Large intestine (tissue), 3 donors: ENCODE measurements around the gene RLF. TPM values are rescaled to one million over a fixed set of nuclear protein-coding genes. Genes with fewer than 3 reads are reported as not detected.

Experiments
- DNase-seq, 2 donors: peaks; one replicate each; pipeline versions ENCODE4 v3.0.0 to v3.0.0-alpha.2; 2013
- H3K27ac ChIP-seq: one replicate; pipeline ENCODE4 v1.5.1; 2013; ENCODE audit warnings: low read length
- H3K27me3 ChIP-seq: 2 replicates; pipeline ENCODE4 v1.6.1; 2013; ENCODE audit warnings: low read length; ENCODE audit not compliant: control insufficient read depth, insufficient read depth
- H3K36me3 ChIP-seq: 2 replicates; pipeline ENCODE4 v1.6.1; 2013; ENCODE audit warnings: low read length; ENCODE audit not compliant: control insufficient read depth, insufficient read depth
- H3K4me1 ChIP-seq: one replicate; pipeline ENCODE4 v1.6.1; 2013; ENCODE audit warnings: low read length; ENCODE audit not compliant: control insufficient read depth, insufficient read depth
- H3K4me3 ChIP-seq: one replicate; pipeline ENCODE4 v1.5.1; 2013; ENCODE audit warnings: low read length
- H3K9me3 ChIP-seq: one replicate; pipeline ENCODE4 v1.6.1; 2013; ENCODE audit warnings: mild to moderate bottlenecking, low read depth, low read length, moderate library complexity; ENCODE audit not compliant: control insufficient read depth
- WGBS: methylation state at CpG from one replicate; pipeline ENCODE4 v1.1.5; 2013; ENCODE audit warnings: low lambda C conversion rate; ENCODE audit not compliant: insufficient coverage; 5-methylcytosine and 5-hydroxymethylcytosine counted together
- polyA plus RNA-seq: library from polyadenylated mRNA; unstranded; fragments of 120-200 nt; gene quantifications from one replicate; pipeline ENCODE4 v1.2.1, GENCODE V29; 2013

RLF gene
- polyA plus RNA-seq, 1 donor: 19.0 TPM

DNA sequence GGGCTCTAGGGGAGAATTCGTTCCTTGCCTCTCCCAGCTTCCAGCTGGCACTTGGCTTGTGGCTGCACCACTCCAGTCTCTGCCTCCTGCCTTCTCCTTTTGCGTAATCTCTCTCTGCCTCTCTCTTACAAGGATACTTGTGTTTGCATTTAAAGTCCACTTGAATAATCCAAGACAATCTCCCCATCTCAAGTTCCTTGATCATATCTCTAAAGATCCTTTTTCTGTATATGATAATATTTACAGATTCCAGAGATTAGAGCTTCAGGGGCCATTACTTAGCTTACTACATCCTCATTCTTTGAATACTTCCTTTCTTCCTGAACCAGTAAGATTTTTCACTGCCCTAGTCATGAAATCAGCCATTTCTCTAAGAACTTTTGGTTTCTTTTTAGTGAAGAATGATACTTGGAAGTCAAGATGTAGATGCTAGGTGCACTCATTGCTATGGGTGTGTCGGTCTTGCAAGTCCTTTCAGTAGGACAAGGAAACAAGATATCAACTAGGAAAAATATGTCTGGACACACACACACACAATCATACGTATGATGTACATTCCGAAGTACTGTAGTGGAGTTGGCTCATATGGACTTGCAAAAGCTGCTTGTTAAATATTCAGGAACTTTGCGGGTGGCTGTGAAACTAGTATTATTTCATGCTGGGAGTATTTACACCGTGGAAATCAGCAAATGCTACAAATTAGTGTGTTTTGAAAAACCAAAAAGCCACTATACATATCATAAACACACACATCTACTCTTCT lies 20.8 kb upstream of the RLF start:
- Histone ChIP-seq H3K27me3 (peaks cover 15% of the 10 kb centered on the region), H3K4me1 (no peaks in the 10 kb centered on the region), H3K27ac (no peak overlapping the region), H3K36me3 (no peaks in the 10 kb centered on the region), H3K4me3 (no peak overlapping the region), H3K9me3 (no peaks in the 10 kb centered on the region)
- WGBS: 88% methylated on average over 4 of the region's 7 CpGs
- DNase-seq: no peak

- Histone ChIP-seq H3K36me3 (no peaks in the 10 kb centered on the region), H3K27ac (no peak overlapping the region), H3K4me3 (no peak overlapping the region), H3K27me3 (peaks cover 19% of the 10 kb centered on the region), H3K9me3 (no peaks in the 10 kb centered on the region), H3K4me1 (no peaks in the 10 kb centered on the region)
- WGBS: no CpG with 5 or more reads among the region's 2 CpGs
- no peak for DNase-seq
Observed at GRCh38 chr1:40141878-40142535, 19.2 kb upstream of the RLF start.

DNA sequence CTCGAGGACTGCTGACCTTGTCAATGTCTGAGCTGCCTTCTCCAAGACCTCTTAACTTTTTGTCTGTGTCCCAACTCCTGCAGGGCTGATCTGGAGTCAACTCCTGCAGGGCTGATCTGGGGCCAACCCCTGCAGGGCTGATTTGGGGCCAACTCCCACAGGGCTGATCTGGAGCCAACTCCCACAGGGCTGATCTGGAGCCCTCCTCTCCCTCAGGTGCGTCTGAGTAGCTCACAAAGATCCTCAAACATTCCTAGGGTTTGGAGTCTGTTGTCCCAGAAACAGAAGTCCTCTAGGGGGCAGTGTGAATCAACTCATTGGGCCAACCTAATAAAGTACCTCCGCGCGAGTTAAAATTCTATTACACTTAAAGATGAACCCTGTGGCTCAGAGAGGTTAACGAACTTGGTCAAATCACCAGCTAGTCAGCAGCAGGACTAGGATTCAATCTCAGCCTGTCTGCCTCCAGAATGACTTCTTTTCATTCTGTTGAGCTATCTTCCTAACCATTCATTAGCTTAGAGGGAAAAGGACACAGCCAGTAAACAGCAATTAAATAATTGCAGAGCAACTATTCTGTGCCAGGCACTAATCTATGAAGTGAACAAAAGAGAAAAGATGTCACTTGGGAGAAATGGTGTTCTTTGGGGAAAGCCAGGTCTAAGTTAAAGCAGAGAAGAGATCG lies 17.2 kb upstream of the RLF start:
- H3K27ac ChIP-seq: no peak overlapping the region
- H3K27me3 ChIP-seq: peaks cover 28% of the 10 kb centered on the region
- no peaks in the 10 kb centered on the region for H3K4me1 ChIP-seq
- H3K36me3 ChIP-seq: no peaks in the 10 kb centered on the region
- no peaks in the 10 kb centered on the region for H3K9me3 ChIP-seq
- H3K4me3 ChIP-seq: no peak overlapping the region
- DNase-seq: peak; percentile 34 to 50
- WGBS: 100% methylated on average over 1 of the region's 7 CpGs

GRCh38 chr1:40151457-40152079 lies 9.6 kb upstream of the RLF start:
- Histone ChIP-seq H3K4me1 (no peaks in the 10 kb centered on the region), H3K27ac (no peak overlapping the region), H3K4me3 (no peak overlapping the region), H3K27me3 (peaks cover 15% of the 10 kb centered on the region), H3K36me3 (no peaks in the 10 kb centered on the region), H3K9me3 (no peaks in the 10 kb centered on the region)
- no peak for DNase-seq
- WGBS: 82% methylated on average over 3 of the region's 6 CpGs

DNA sequence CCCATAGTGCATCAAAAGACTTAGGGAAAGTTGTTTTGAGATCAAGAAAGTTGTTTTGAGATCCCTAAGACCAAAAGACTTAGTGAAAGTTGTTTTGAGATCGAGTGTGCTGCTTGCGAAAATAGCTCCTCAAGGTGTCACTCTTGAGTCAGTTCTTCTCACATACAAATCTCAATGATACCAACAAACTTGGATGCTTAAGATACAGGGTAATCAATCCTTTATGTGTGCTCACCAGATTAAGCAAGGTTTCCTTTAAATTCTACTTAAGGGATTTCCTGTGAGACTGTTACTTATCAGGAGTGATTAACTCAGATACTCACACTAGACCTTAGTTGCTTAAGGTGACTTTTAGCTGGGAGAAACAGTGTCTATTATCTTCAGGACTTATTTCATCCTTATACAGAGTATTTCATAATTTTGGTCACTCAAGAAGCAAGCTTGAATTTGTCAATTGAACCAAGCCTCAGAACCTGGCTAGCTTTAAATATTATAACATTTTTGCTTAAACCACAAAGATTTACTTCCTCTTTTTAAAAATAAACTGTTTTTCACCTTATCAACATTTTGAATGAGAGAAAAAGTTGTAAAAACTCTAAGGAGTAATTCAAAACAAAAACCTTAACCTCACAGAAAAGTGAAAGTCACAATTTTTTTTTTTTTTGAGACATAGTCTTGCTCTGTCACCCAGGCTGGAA lies 8.0 kb upstream of the RLF start:
- Histone ChIP-seq H3K4me1 (no peaks in the 10 kb centered on the region), H3K4me3 (no peak overlapping the region), H3K9me3 (no peaks in the 10 kb centered on the region), H3K36me3 (no peaks in the 10 kb centered on the region), H3K27ac (no peak overlapping the region), H3K27me3 (peaks cover 3% of the 10 kb centered on the region)
- WGBS: no CpG with 5 or more reads among the region's 2 CpGs
- DNase-seq: peak; percentile 31 to 44

DNA sequence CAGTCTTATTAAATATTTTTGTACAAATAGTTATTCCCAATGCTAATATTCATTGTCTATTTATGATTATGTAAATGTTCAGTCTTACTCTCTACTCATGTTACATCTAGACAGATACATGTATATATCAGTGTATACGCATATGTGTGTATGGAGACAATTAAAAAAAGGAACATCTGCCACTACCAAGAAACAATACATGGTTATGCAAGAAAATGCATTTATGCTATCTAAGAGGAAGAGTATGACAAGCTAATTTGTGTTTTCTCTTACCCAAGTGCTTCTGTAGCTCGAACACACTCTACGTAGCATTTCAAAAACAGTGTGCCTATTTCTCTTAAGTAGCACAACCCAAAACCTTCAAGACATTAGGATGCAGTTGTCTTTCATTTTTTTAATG lies 6.1 kb upstream of the RLF start:
- Histone ChIP-seq H3K4me3 (no peak overlapping the region), H3K4me1 (no peaks in the 10 kb centered on the region), H3K9me3 (no peaks in the 10 kb centered on the region), H3K36me3 (no peaks in the 10 kb centered on the region), H3K27ac (no peak overlapping the region), H3K27me3 (peaks cover 3% of the 10 kb centered on the region)
- DNase-seq: no peak
- WGBS: no CpG with 5 or more reads among the region's 3 CpGs

DNA sequence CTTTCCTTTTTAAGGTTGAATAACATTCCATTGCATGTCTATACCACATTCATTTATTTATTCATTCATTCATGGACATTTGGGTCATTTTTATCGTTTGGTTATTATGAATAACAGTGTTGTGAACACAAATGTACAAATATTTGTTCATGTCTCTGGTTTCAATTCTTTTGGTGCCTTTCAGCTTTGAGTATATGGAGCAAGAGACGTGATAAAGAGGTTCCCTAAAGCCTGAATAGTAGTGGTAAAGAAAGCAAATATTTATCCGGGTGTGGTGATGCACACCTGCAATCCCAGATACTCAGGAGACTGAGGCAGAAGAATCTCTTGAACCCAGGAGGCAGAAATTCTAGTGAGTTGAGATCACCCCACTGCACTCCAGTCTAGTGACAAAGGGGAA lies 5.3 kb upstream of the RLF start:
- peaks cover 3% of the 10 kb centered on the region for H3K27me3 ChIP-seq
- no peak overlapping the region for H3K27ac ChIP-seq
- H3K4me1 ChIP-seq: peaks cover 4% of the 10 kb centered on the region
- 44% methylated on average over 1 of the region's 3 CpGs for WGBS
- H3K36me3 ChIP-seq: no peaks in the 10 kb centered on the region
- DNase-seq: no peak
- H3K9me3 ChIP-seq: no peaks in the 10 kb centered on the region
- no peak overlapping the region for H3K4me3 ChIP-seq

GRCh38 chr1:40160806-40161124 lies 422 bp upstream of the RLF start:
- Histone ChIP-seq H3K9me3 (no peaks in the 10 kb centered on the region), H3K4me1 (peaks cover 4% of the 10 kb centered on the region), H3K4me3 (peak overlapping the region; percentile 80), H3K27ac (peak overlapping the region; percentile 99), H3K27me3 (no peaks in the 10 kb centered on the region), H3K36me3 (no peaks in the 10 kb centered on the region)
- WGBS: 37% methylated on average over 5 of the region's 7 CpGs
- DNase-seq: no peak

DNA sequence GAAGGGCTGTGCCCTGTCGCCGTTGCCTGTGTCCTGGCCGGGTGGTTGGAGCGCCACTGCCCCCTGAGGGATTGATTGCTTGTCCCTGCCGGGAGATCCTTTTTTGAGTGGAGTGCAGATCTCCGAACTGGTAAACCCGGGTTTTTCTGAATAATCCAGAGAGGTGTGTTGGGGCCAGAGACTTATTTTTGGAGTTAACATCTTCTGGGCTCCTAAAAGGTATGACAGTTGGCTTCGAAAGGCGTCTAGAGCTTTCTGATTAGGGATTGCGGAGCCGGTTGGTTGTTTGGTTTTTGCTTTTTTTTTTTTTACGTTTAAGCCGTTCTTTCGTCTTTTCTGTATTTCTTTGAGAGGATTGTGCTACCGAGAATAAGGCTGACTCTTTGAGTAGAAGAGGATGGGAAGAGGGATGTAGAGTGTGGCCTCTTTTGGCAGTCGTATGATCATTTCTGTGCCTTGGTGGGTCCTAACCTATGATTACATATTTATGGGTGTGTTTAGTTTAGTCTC lies 756 bp downstream of the RLF start:
- peak overlapping the region; percentile 99 for H3K27ac ChIP-seq
- DNase-seq: peak; percentile 5 to 17
- WGBS: 3% methylated on average over 6 of the region's 16 CpGs
- H3K4me3 ChIP-seq: peak overlapping the region; percentile 80
- H3K27me3 ChIP-seq: no peaks in the 10 kb centered on the region
- peaks cover 4% of the 10 kb centered on the region for H3K4me1 ChIP-seq
- H3K36me3 ChIP-seq: no peaks in the 10 kb centered on the region
- no peaks in the 10 kb centered on the region for H3K9me3 ChIP-seq
